SJSA1 (cell line): ENCODE measurements around the gene HLA-DRB5. TPM values are rescaled to one million over a fixed set of nuclear protein-coding genes. Genes with fewer than 3 reads are reported as not detected.
A peak's percentile ranks its signal among the peaks of the same experiment; 100 is the strongest.
"Not testable (repeated sequence)": the region's sequence is repeated elsewhere in the genome, so short reads cannot be mapped to it uniquely, and the experiment has no call there.

Experiments
- DNase-seq, 2 experiments: peaks; one replicate each; pipeline ENCODE4 v3.0.0-alpha.2; 2015 to 2020; ENCODE audit warnings: low spot score in 2 of 2, low read depth in 1 of 2
- H3K27ac ChIP-seq: fragments of 250-450 bp; sonication (Bioruptor Pico); 2 replicates; pipeline ENCODE4 v1.5.1; 2020; ENCODE audit warnings: mild to moderate bottlenecking, moderate library complexity
- H3K27me3 ChIP-seq: fragments of 250-450 bp; sonication (Bioruptor Pico); replicated peaks from 2 replicates; pipeline ENCODE4 v1.5.1; 2020; ENCODE audit warnings: mild to moderate bottlenecking, moderate library complexity
- H3K36me3 ChIP-seq: fragments of 250-450 bp; sonication (Bioruptor Pico); 2 replicates; pipeline ENCODE4 v1.5.1; 2020; ENCODE audit warnings: mild to moderate bottlenecking
- H3K4me1 ChIP-seq: fragments of 250-450 bp; sonication (Bioruptor Pico); replicated peaks from 2 replicates; pipeline ENCODE4 v1.6.1; 2021; ENCODE audit warnings: mild to moderate bottlenecking
- H3K4me3 ChIP-seq: fragments of 250-450 bp; sonication (Bioruptor Pico); 2 replicates; pipeline ENCODE4 v1.5.1; 2020; ENCODE audit warnings: mild to moderate bottlenecking
- H3K9me3 ChIP-seq: fragments of 250-450 bp; sonication (Bioruptor Pico); replicated peaks from 2 replicates; pipeline ENCODE4 v1.5.1; 2020; ENCODE audit warnings: mild to moderate bottlenecking
- total RNA-seq: library from RNA; depleted of rRNA; stranded (reverse); fragments of >200 nt; shearing (Covaris generic); gene quantifications from 2 replicates; pipeline ENCODE4 v1.2.3, GENCODE V29; 2014; rRNA removed

Gene HLA-DRB5
- total RNA-seq = not detected in 2 replicates

DNA sequence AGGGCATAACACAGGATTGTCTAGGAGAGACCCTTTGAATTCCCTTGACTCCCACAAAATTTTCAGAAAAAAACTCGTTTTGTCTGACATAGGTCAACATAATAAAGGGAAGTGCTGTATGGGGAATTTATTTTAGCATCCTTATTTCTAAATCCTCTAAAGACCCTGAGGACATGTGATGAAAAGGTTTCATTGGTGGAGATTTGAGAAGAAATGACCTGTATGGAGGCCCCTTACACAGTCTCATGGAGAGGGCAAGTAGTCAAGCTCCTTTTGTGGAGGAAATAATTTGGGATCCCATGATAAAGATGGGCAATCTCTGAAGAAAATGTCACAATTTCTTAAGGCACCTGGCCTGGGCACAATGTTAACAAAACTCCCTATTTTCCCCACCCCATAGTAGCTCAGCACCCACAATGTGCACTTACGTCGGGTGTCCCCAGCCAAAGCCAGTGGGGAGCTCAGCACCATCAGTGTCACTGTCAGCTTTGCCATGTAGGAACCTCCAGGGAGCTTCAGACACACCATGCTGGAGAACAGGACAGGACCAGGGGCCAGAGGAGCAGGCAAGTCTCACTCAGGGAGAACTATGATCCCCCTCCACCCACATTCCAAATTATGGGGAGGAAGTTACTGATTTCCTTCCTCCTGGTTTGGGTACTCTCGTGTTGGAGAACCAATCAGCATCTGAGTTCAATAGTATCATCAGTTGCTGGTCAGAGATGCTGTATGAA, at the start of gene HLA-DRB5:
Gene HLA-DRB5, minus strand, starts transcription at position 591 of the 734 bp plus-strand sequence. Its CDS starts 63 bp downstream, at position 528.
- no peaks in the 10 kb centered on the region for H3K36me3 ChIP-seq
- peaks cover 6% of the 10 kb centered on the region; the same call in 1 of the 2 replicates for H3K27me3 ChIP-seq
- H3K27ac ChIP-seq = no peak within 1 kb of the TSS
- H3K4me3 ChIP-seq = no peak within 1 kb of the TSS
- H3K4me1 ChIP-seq = no peaks in the 10 kb centered on the region
- no peaks in the 10 kb centered on the region for H3K9me3 ChIP-seq
- peak in 1 of 2 experiments; percentile 9 for DNase-seq

DNA sequence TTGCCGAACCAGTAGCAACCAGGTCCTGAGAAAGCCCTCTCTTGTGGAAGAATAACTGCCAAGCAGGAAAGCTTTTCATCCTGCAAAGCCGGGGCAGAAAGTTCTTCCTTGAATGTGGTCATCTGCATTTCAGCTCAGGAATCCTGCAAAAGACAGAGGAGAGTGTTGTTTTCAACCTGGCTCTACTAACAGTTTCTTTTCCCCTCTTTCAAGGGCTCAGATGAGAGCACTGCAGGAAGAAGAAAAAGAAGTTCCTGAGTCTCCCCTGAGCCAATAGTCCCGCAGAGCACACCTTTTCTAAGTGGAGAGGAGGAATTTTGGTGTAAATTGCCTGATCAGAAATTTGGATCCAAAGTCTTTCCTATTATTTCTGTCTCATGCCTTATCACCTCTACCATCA, 48.9 kb upstream of the HLA-DRB5 start:
- no peaks in the 10 kb centered on the region for H3K4me1 ChIP-seq
- no peak overlapping the region for H3K27ac ChIP-seq
- no peak for DNase-seq
- no peak overlapping the region for H3K4me3 ChIP-seq
- H3K27me3 ChIP-seq = peaks cover 9% of the 10 kb centered on the region; the same call in 1 of the 2 replicates
- H3K36me3 ChIP-seq = no peaks in the 10 kb centered on the region
- H3K9me3 ChIP-seq = no peaks in the 10 kb centered on the region

DNA sequence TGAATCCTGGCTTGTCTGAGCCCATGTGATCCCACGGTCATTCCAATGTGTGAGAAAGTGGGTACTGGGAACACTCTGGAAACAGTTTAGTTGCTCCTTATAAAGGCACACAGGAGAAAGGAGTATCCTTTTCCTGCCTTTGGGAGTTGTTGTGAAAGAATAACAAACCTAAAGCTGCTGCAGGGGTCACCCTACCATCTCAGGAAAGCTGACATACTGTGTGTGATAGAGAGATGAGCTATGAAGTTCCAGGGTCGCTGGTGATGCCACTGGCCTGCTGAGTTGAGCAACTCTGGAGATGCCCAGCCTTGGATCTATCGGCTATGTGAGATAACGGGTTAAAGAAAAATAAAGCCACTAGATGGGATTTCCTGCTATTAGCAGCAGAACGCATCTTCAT, 47.4 kb upstream of the HLA-DRB5 start:
- not testable (repeated sequence) for H3K36me3 ChIP-seq, H3K4me1 ChIP-seq, DNase-seq, H3K27me3 ChIP-seq, H3K4me3 ChIP-seq, H3K27ac ChIP-seq, H3K9me3 ChIP-seq

DNA sequence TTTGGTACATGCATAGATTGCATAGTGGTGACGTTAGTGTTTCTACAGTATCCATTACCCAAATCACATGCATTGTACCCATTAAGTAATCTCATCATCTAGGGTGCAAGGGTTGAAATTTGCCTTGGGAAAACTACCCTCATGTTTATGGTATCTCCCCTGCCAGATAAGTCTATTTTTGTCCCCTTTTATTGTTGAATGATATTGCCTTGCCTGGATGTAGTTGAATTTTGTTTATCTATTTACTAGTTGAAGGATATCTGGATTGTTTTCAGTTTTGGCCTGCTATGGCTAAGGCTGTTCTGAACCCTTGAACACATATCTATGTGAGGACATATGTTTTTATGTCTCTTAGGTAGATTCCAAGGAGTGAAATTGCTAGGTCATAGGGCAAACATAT, 46.2 kb upstream of the HLA-DRB5 start:
- Histone ChIP-seq H3K36me3 (no peaks in the 10 kb centered on the region), H3K4me1 (no peaks in the 10 kb centered on the region), H3K4me3 (no peak overlapping the region), H3K27ac (no peak overlapping the region), H3K27me3 (peaks cover 9% of the 10 kb centered on the region), H3K9me3 (no peaks in the 10 kb centered on the region)
- no peak for DNase-seq

DNA sequence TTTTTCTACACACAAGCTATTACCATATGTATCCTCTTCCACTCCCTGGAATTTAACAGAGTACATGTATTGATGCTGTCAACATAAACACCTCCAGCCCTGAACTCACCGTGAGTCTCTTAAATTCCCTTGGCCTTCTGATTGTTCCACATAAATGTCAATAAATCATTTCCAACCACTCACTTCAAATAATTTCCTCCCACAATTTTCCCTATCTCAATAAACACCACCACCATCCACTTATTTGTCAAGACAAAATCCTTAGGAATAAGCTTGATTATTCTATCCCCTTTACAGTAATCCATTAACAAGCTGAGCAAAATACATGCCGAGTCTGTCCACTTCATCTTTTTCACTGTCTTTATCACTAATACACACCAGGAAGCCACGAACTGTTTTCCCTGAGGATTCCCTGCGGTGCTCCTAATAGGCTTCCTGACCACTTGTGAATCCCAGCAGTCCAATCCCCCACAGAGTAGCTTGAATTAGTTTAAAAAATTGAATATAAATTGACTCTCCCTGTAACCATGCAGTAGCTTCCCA, 40.3 kb upstream of the HLA-DRB5 start:
- Histone ChIP-seq H3K27ac (no peak overlapping the region), H3K4me3 (no peak overlapping the region), H3K36me3 (no peaks in the 10 kb centered on the region), H3K9me3 (no peaks in the 10 kb centered on the region), H3K27me3 (peaks cover 3% of the 10 kb centered on the region), H3K4me1 (0 out of 2 replicates have a peak, but pooled peaks cover 3% of the 10 kb centered on the region)
- DNase-seq = no peak

DNA sequence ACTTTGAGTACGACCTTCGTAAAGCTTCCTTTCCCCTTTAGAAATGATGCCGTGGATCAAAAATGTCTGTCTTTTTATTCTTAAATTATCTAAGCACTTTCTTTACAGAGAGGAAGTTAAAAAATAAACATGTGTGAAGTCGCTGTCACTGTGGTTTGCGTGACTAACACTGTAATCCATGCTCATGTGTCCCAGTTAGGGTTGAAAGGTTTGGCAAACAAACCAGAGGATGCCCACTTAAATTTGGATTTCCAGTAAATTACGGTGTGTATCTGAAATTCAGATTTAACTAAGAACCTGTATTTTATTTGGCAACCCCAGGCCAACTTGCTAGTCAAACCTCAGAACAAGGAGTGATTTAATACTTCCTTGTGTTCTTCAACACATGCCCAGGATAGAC, 38.5 kb upstream of the HLA-DRB5 start:
- Histone ChIP-seq H3K27me3 (peaks cover under 1% of the 10 kb centered on the region), H3K36me3 (no peaks in the 10 kb centered on the region)

DNA sequence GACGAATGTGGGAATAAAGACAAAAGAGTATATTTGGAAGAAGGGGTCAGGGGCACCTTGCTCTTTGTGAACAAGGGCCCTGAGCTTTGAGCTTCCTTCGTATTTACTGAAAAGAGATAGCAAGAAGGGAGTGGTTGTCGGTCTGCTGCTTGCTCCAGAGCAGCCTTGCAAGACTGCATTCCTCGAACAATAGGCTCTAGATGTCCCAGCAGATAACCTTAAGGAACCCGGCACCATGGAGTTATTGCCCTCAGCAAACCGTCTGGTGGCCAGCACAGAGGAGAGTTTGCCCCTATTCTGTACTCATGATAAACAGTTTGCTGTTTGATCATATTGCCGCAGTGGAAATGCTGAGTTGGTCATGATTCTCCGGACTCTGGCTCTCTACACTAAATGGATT, 36.9 kb upstream of the HLA-DRB5 start:
- no peak for DNase-seq
- H3K9me3 ChIP-seq = no peaks in the 10 kb centered on the region
- peaks cover 14% of the 10 kb centered on the region for H3K27me3 ChIP-seq
- H3K27ac ChIP-seq = no peak overlapping the region
- H3K4me3 ChIP-seq = no peak overlapping the region
- H3K4me1 ChIP-seq = 0 out of 2 replicates have a peak, but pooled peaks cover 3% of the 10 kb centered on the region
- no peaks in the 10 kb centered on the region for H3K36me3 ChIP-seq

More for the DNA sequence above, 38.5 kb upstream of the HLA-DRB5 start:
- DNase-seq = peak in 1 of 2 experiments; percentile 7
- H3K4me3 ChIP-seq = no peak overlapping the region
- H3K9me3 ChIP-seq = no peaks in the 10 kb centered on the region
- no peak overlapping the region for H3K27ac ChIP-seq
- H3K4me1 ChIP-seq = 0 out of 2 replicates have a peak, but pooled peaks cover 3% of the 10 kb centered on the region

DNA sequence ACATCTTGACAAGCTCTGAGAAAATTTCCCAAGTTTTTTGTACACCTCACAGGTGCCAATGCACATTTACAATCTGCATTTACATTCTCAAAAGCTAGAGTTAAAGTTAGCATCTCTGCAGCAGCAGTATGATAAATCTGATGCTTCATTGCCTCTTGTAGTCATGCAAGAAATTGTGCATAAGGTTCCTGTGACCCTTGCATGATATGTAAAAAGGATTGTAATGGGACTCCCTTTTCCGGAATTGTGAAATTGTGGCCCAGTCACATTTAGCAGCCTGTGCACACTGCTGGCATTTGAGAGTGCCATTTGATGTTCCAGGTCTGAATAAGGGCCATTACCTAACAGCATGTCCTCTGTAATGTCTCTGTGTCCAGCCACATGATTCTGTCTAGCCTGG, 35.4 kb upstream of the HLA-DRB5 start:
- Histone ChIP-seq H3K27ac (no peak overlapping the region), H3K9me3 (no peaks in the 10 kb centered on the region), H3K27me3 (peaks cover 14% of the 10 kb centered on the region), H3K4me1 (0 out of 2 replicates have a peak, but pooled peaks cover 3% of the 10 kb centered on the region), H3K36me3 (no peaks in the 10 kb centered on the region), H3K4me3 (no peak overlapping the region)
- DNase-seq = no peak

DNA sequence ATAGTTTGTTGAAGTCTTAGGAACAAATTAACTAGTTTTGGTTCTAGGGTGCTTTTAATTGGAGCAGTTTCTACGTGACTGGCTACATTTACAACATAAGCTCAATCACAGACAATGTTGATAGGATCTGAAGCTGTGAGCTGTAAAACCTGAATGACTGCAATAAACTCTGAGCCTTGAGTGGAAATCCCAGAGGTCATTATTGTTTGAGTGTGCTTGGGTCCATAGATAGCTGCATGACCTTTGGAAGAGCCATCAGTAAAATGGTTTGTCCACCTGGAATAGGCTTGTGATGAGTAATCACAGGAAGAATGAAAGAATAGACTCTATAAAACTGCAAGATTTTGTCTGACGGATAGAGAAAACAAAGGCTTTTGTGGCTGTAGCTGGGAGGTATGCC, 32.9 kb upstream of the HLA-DRB5 start:
- no peak overlapping the region for H3K4me3 ChIP-seq
- H3K27ac ChIP-seq = no peak overlapping the region
- H3K36me3 ChIP-seq = no peaks in the 10 kb centered on the region
- DNase-seq = no peak
- no peaks in the 10 kb centered on the region for H3K9me3 ChIP-seq
- H3K4me1 ChIP-seq = no peaks in the 10 kb centered on the region
- H3K27me3 ChIP-seq = peaks cover 20% of the 10 kb centered on the region

DNA sequence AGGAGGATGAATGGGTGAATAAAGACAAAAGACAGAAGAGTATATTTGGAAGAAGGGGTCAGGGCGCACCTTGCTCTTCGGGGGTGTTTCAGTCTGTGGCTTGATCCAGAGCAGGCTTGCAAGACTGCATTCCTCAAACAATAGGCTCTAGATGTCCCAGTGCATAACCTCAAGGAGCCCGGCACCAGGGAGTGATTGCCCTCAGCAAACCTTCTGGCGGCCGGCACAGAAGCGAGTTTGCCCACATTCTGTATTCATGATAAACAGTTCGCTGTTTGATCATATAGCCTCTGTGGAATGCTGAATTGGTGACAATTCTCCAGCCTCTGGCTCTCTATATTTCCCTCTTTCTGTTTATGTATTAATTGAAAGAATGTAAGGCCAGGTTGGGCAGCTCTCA, 29.7 kb upstream of the HLA-DRB5 start:
- Histone ChIP-seq H3K9me3 (no peaks in the 10 kb centered on the region), H3K36me3 (no peaks in the 10 kb centered on the region), H3K4me3 (no peak overlapping the region), H3K27me3 (peaks cover 20% of the 10 kb centered on the region), H3K27ac (no peak overlapping the region), H3K4me1 (no peaks in the 10 kb centered on the region)
- DNase-seq = no peak

DNA sequence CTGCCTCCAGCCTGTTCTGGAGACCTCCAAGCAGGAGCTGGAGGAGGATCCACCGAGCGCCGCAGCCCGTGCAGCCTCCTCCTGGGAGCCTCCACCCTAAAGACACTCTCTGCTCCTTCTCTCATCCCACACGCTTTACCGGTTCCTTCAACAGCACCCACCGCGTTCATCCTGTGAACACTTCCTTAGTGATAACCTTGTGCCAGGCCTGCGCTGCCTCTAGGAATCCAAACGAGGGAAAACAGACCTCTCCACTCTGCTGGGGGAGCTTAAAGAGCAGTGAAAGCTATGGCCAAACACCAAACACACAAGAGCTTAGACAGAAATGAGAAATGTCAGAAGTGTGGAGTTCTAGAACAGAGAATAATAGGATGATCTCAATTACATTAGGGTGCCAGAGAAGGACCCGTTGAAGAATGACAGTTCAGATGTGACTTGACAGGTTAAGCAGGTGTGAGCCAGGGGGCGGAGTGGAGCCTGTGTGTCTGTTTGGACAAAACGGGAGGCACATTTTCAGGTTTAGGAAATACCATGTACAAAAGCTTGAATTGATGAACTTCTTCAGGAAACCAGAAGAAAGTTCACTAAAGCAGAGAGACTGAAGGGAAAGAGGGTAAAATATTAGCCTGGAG, 28.5 kb upstream of the HLA-DRB5 start:
- DNase-seq = no peak
- no peak overlapping the region for H3K4me3 ChIP-seq
- H3K36me3 ChIP-seq = no peaks in the 10 kb centered on the region
- H3K4me1 ChIP-seq = no peaks in the 10 kb centered on the region
- H3K9me3 ChIP-seq = no peaks in the 10 kb centered on the region
- peaks cover 19% of the 10 kb centered on the region for H3K27me3 ChIP-seq
- H3K27ac ChIP-seq = no peak overlapping the region

DNA sequence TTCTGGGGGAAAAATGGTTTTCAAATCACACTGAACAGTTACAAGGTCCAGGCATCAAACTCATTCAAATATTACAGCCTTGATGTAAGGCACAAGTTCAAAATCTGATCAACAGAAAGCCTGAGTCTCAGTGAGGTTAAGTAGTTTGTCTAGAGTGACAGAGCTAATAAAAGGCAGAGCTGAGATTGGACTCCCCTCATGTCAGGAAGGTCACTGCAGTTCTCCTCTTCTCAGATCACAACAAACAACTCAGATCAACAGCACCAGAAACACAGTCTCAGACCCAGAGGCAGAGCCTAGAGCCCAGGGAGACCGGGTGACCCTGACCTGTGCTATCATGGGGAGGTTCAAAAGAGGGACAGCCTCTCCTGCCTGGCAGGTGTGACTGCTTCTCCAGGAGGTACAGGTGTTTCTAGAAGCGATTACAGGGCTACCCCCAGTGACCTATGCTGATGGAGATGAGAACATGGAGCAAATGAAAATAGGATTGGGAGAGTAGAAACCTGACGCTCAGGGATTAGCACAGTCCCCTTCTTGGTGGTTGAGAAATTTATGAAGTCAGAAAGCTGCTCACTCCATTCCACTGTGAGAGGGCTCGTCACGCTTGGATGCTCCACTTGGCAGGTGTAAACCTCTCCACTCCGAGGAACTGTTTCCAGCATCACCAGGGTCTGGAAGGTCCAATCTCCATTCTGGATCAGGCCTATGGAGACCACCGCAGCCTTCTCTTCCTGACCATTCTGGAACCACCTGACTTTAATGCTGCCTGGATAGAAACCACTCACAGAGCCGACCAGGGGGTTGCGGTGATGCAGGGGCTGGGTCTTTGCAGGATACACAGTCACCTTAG, 24.3 kb upstream of the HLA-DRB5 start:
- Histone ChIP-seq H3K4me3 (no peak overlapping the region), H3K9me3 (no peaks in the 10 kb centered on the region), H3K36me3 (no peaks in the 10 kb centered on the region), H3K27me3 (peaks cover 7% of the 10 kb centered on the region), H3K4me1 (no peaks in the 10 kb centered on the region), H3K27ac (no peak overlapping the region)
- DNase-seq = no peak

DNA sequence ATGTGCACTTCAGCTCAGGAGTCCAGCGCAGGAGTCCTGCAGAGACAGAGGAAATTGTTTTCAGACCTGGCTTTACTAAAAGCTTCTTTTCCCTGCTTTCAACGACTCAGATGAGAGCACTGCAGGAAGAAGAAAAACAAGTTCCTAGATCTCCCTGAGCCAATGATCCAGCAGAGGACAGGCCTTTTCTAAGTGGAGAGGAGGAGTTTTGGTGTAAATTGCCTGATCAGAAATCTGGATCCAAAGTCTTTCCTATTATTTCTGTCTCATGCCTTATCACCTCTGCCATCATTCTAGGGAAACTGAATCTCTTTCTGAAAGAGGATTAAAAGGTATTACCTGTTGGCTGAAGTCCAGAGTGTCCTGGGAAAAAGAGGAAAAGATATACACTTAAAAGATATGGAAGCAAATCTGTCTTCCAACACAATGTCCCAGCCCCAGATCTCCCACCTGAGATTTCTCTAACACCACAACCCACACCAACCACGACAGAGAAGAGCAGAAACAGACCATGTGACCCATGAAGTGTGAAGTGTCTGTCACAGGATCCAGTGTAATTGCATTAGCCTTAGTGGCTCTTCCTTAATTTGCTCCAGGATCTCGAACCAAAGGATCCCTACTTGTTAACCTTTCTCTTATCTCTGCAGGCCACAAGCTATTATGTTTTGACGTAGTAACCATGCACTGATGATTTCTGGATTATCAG, 23.1 kb upstream of the HLA-DRB5 start:
- H3K4me1 ChIP-seq = no peaks in the 10 kb centered on the region
- H3K27ac ChIP-seq = no peak overlapping the region
- peaks cover 3% of the 10 kb centered on the region; the same call in 1 of the 2 replicates for H3K27me3 ChIP-seq
- no peak overlapping the region for H3K4me3 ChIP-seq
- no peaks in the 10 kb centered on the region for H3K36me3 ChIP-seq
- DNase-seq = no peak
- no peaks in the 10 kb centered on the region for H3K9me3 ChIP-seq
